Esophagus muscularis mucosa (tissue), 3 donors: ENCODE measurements around the gene GET4.

ENCODE experiments used
- CTCF ChIP-seq, 3 experiments: fragments of 200-600 bp in 2 of 3; fragments of 450-650 bp in 1 of 3; sonication (generic) in 2 of 3; IDR thresholded peaks; one replicate each; pipeline ENCODE4 v1.5.1; 2017 to 2019; ENCODE audit warnings: antibody characterized with exemption in 3 of 3, mild to moderate bottlenecking in 2 of 3, moderate library complexity in 1 of 3
- POLR2A ChIP-seq: fragments of 450-650 bp; IDR thresholded peaks from one replicate; pipeline ENCODE4 v1.6.1; 2017; ENCODE audit warnings: antibody characterized with exemption, moderate library complexity, mild to moderate bottlenecking, low read depth
- POLR2AphosphoS5 ChIP-seq, 2 donors: sonication (generic); formaldehyde crosslinking; IDR thresholded peaks; one replicate each; pipeline ENCODE4 v1.6.1; 2017; ENCODE audit warnings: antibody characterized with exemption in 2 of 2

- TF ChIP-seq CTCF (IDR thresholded peaks at IDR 0.05) (no peak), POLR2A (no peak), POLR2AphosphoS5 (IDR thresholded peaks at IDR 0.05) (no peak)
These were observed 50.0 kb downstream of the GET4 start for GRCh38 chr7:926061-927030.
